HG03039 (cell line): ENCODE results near the gene TPI1.
"Not testable (repeated sequence)": the region's sequence is repeated elsewhere in the genome, so short reads cannot be mapped to it uniquely, and the experiment has no call there.

Source experiments
- ATAC-seq: cut with Tn5 transposase; IDR thresholded peaks from one replicate; pipeline ENCODE4 v1.9.1; 2021; ENCODE audit warnings: mild to moderate bottlenecking, moderate library complexity; ENCODE audit not compliant: unreplicated experiment

The TPI1 gene

DNA sequence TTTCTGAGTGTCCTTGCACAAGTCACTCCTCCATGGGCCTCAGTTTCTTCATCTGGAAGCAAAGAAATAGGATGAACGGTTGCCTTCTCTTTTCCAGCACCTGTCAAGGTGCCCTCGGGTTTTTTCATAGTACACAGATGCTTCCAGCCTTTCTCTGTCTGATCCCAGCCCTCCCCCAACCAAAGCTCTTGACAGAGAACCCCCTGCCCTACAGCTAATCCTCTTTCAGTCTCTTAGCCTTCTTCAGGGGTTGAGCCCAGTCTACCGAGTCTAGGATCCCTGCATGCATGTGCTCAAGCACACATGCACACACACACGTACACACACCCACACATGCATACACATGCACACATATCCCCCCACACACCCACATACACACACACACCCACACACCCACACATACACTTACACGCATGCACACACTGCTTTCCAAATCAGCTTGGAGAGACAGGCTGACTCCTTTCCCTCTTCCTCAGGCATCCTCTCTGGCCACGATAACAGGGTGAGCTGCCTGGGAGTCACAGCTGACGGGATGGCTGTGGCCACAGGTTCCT, 20.9 kb upstream of the TPI1 start:
- no peak for ATAC-seq

DNA sequence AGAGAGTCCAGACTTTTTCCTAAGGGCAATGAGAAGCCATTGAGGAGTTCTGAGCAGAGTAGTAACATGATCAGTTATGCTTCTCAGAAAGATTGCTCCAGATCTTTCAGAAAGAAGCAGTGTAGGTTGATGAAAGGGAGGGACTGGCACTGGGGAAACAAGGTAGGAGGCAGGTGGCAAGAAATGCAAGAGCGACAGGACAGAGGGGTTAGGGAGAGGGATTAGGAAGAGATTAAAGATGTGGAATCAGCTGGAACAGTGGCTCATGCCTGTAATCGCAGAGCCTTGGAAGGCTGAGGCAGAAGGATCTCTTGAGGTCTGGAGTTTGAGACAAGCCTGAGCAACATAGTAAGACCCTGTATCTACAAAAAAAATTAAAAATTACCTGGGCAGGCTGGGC, 19.7 kb upstream of the TPI1 start:
- ATAC-seq, result no peak

DNA sequence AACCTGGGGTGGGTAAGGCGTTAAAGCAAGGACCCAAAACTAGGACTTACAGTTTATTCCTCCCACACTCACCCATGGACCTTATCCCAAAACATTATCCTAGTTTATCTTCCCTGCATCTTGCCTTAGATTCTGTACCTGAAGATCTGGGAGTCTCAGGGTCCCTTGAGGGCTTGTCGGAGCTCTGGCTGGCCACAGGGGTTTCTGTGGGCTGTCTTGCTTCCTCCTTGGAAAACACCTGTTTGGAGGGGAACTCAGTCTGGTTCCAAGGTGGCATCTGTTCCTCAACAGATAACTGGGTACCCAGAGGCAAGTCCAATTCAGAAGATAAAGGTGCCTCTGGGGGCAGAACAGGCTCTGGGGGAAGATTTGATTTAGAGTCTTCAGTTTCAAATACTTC, 17.9 kb upstream of the TPI1 start:
- no peak for ATAC-seq

DNA sequence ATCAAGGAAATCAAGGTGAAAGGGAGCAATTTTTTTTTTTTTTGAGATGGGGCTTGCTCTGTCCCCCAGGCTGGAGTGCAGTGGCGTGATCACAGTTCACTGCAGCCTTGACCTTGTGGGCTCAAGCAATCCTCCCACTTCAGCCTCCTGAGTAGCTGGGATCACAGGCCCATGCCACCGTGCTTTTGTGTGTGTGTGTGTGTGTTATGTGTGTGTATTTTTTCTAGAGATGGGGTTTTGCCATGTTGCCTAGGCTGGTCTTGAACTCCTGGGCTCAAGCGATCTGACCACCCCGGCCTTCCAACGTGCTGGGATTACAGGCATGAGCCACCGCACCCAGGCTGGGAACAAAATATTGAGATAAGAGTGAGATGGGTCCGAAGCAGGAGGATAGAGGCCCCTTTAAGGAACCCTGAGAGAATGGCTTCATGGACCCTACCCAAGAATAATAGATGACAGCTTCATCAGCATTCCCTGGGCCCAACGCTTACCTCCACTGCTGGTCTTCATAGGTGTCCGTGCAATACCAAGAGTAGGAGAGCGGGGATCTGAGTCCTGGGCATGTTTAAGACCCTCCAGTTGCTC, 17.3 kb upstream of the TPI1 start:
- ATAC-seq, result no peak

DNA sequence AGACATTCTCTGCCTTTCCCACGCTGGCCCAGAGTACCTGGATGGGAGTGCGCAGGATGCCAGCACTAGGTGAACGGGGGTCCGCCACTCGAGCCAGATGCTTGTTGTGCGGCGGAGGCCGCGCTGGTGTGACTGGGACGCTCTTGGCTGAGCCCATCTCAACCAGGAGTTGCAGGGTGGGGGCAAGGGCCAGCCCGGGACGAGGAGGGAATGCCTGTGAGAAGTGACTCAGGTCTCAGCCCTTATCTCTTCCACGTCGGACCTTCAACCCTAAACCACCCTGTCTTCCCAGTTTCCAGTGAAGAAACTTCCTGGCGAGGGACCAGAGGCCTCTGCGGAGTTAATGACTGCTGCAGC, 16.6 kb upstream of the TPI1 start:
- no peak for ATAC-seq

DNA sequence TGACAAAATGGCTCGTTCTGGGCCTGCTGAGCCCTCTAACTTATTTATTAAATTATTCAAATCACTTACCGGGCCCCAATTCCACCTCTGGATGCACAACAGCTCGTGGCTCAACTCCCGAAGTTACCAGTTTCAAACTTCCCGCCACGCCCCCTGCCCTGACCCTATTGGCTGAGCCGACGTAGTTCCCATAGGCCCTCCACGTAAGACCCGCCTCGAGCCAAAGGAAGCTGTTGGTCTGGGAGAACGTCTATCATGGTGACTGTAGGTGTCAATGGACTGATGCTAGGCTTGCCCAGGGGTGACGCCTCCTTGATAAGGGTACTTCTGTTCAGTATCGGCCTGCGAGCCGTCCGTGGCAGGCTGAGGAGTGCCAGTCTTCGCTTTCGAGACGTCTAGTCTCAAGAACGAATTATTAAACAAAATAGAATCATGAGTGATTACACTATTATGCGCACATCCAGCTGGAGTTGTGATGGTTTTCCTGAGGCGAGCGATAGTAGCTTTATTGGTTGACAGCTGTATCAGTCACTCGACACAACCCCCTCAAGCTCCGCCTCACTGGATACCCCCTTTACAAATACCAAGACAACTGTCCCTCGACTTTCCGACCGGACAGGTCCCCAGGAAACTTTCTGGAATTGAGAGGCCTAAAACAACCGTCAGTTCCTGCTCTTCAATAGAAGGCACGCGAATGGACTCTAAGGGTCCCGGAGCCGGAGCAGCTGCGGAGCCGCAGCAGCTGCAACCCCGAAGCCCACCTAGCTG, 16.0 kb upstream of the TPI1 start, which contains the start of gene CDCA3:
CDCA3 (minus strand) TSS at position 134 of the 768 bp plus-strand sequence. CDS start 334 bp downstream, outside the sequence.
- peak; percentile 44 for ATAC-seq

DNA sequence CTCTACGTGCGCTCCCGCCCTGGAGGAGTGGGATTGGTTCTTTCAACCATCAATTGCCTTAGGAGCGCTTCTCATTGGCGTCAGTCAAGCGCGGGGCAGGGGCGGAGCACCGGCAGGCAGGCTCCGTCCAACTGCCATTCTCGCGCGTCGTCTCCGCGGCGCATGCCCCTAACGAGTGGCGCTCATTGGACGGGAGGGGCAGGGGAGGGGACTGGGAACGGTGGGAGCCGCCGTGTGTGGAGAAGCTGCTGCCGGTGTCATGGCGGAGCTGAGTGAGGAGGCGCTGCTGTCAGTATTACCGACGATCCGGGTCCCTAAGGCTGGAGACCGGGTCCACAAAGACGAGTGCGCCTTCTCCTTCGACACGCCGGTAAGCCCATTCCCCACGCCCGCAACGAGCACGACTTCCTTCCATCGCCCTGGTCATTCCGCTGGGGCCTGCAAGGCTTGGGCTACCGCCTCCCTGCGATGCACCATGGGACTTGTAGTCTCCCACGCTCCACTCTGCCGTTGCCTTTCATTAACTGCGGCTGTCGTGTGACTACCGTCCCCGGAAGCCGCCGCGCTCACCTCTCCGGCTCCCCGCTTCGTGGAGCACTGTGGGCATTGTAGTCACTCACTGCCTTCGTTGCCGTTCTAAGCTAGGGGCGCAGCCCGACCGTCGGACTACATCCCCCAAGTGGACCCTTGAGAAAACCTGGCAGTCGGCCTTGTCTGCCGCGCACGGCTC, 15.2 kb upstream of the TPI1 start, which contains the start of gene USP5:
USP5 (plus strand) TSS at position 230 of the 730 bp plus-strand sequence; CDS start at position 260, 30 bp downstream.
- peak; percentile 63 for ATAC-seq

DNA sequence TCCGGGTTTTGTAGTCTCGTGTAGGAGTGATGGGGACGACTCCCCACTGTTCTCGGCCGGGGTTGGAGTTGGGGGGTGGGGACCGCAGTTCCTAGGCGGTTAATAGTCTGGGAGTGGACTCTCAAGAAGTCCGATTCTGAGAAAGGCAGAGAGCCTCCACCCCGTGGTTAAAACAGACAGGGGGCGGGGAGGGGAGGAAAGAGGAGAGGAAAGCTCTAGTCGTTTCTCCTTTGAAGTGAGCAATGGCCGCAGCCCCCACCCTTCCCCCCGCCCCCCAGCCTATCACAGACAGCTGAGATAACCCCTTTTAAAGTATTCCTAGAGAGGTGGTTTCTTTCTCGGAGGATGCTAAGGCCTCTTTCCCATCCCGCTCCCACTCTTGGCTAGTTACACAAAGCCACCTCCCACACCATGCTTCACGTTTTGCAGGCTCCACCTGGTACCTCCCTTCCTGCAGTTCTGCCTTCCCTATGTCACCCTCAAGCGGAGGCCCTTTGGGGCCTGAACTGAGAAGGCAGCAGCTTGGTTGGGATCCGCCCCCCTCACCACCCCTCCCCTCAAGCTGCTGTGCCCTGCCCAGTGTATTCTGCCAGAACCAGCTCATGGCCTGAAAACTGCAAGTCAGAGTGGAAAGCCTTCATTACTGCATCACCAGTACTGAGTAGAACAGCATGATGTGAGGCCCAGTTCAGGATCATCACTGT, 14.5 kb upstream of the TPI1 start:
- no peak for ATAC-seq

DNA sequence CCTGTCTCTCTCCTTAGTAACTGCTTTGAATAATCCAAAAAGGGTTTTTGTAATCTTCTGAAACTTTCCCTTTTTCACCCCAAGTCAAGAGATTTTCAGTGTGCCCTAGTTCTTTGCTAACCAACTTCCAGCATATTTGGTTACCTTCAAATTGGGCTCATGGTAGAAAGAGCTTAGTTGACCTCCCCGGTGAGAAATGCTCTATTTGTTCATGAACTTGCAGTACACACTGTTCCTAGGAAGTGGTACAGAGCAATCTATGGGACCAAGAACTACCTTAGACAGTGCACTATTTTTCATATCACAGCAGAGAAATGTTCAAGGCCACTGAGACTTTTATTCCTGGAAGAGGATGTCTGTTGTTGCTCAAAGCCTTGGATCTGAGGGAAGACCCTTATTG, 13.7 kb upstream of the TPI1 start:
- ATAC-seq, result no peak

DNA sequence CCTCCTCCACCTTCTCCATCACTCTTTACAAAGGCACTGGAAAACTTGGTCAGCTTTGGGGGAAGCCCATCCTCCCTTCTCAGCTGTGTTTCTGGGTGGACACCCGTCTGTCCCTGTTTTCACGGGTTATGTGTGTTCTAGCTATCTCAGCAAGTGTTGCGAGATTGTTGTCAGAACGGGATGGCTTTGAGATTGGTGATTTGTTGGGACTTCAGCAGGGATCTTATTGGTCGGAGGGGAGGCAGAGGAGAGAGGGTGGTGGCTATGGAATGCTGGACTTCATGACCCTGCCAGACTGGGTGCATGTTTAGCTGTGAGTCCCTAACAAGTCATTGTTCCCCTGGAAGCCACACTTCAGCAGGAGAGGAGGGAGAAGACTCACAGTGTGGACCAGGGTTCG, 13.3 kb upstream of the TPI1 start:
- no peak for ATAC-seq

DNA sequence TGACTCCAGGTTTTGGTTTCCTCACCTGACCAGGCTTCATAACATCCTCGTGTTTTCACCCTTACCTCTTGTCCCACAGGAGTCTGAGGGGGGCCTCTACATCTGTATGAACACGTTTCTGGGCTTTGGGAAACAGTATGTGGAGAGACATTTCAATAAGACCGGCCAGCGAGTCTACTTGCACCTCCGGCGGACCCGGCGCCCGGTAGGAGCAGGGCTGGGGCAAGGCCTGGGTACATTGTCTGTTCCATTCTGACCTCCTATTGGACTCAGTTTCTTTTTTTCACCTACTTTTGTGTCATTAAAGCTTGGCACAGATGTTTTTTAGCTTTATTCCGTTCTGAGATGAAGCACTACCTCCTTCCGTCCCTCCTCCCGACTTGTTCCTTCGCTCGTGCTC, 12.0 kb upstream of the TPI1 start:
- no peak for ATAC-seq

DNA sequence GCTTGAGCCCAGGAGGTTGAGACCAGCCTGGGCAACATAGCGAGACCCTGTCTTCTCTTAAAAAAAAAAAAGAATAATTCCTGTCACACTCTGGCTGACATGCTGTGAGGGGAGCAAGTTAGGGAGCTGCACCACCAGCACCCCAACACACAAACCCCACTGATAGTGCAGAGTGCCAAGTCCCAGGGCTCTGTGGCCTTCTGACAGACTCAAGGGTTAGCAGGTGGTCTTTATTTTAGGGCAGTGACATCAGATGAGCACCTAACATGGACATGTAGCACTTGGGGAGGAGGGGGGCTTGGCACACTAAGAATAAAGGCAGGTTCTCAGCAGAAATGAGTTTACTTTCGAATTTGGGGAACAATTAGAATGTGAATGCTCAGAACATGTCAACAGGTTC, 8.5 kb upstream of the TPI1 start:
- no peak for ATAC-seq

DNA sequence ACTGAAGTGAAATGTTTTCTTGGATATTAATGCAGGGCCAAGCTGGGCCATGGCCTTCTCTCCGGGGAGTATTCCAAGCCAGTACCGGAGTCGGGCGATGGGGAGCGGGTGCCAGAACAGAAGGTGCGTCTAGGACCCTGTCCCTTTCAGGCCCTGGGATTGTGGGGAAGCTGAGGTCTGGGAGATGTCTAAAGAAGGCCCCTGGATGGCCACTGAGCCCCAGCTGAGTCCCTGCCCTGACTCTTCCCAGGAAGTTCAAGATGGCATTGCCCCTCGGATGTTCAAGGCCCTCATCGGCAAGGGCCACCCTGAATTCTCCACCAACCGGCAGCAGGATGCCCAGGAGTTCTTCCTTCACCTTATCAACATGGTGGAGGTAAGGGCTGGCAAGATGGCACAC, 7.2 kb upstream of the TPI1 start:
- no peak for ATAC-seq

DNA sequence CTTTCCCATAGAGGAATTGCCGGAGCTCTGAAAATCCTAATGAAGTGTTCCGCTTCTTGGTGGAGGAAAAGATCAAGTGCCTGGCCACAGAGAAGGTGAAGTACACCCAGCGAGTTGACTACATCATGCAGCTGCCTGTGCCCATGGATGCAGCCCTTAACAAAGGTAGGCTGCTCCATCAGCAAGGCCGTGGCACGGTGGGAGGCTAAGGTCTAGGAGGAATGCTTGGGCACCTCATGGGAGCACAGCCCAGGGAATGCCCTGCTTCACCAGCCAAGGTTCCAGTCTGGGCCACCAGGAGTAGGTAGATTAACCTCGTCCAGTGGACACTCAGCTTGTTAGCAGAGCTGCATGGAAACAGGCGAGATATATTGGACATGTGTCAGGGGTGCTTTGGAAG, 6.4 kb upstream of the TPI1 start:
- ATAC-seq, result no peak

DNA sequence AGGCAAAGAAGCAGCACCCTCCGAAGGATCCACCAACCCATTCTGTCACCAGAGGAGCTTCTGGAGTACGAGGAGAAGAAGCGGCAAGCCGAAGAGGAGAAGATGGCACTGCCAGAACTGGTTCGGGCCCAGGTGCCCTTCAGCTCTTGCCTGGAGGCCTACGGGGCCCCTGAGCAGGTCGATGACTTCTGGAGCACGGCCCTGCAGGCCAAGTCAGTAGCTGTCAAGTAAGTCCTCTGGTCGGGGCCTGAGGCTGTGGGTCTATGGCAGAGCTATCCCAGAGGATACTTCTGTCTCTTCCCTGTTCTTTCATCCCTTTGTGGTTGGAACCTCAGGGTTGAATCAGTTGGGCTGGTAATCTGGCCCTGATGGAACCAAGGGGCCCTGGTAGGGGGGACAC, 5.9 kb upstream of the TPI1 start:
- no peak for ATAC-seq

DNA sequence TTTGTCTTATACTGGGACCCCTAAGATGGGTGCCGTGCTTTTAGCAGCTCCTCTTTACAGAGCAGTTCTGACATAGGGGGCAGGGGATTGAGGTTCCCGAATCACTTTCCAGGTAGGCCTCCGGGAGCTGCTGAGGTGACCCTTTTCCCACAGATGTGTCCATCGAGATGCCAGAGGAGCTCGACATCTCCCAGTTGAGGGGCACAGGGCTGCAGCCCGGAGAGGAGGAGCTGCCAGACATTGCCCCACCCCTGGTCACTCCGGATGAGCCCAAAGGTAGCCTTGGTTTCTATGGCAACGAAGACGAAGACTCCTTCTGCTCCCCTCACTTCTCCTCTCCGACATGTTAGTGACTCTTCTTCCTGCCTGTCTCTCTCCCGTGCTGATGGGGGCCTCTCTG, 4.3 kb upstream of the TPI1 start:
- ATAC-seq, result no peak

DNA sequence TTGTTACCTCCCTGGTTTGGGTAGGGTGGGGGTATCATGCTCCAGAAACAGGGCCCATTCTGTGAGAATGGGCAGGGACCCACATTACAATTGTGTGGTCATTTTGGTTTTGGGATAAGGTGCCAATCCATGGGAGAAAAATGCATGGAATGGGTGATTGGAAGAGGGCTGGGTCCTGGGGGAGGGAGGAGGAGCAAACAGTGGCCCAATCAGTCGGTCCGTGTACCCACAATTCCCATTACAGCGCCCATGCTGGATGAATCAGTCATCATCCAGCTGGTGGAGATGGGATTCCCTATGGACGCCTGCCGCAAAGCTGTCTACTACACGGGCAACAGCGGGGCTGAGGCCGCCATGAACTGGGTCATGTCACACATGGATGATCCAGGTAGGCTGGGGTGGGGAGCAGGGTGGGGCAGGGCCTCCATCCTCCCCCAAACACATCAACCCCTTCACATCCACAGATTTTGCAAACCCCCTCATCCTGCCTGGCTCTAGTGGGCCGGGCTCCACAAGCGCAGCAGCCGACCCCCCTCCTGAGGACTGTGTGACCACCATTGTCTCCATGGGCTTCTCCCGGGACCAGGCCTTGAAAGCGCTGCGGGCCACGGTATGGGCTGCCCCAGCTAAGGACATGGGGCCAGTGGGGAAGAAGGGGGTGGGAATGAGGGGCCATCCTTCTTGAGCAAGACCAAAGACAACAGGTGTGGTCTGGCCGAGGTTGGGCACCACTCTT, 3.6 kb upstream of the TPI1 start:
- no peak for ATAC-seq

DNA sequence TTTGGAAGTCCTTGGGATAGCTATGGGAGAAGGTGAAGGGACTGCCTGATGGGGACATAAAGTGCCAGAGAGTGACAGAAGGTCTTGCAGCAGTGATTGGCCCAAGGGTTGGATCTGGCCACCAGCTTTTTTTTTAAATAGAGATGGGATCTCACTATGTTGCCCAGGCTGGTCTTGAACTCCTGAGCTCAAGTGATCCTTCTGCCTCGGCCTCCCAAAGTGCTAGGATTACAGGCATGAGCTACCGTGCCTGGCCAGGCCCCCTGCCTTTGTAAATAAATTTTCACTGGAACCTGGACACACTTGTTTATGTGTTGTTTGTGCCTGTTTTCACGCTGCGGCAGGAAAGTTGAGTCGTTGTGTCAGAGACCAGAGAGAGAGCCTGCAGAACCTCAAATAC, 2.0 kb upstream of the TPI1 start:
- not testable (repeated sequence) for ATAC-seq

DNA sequence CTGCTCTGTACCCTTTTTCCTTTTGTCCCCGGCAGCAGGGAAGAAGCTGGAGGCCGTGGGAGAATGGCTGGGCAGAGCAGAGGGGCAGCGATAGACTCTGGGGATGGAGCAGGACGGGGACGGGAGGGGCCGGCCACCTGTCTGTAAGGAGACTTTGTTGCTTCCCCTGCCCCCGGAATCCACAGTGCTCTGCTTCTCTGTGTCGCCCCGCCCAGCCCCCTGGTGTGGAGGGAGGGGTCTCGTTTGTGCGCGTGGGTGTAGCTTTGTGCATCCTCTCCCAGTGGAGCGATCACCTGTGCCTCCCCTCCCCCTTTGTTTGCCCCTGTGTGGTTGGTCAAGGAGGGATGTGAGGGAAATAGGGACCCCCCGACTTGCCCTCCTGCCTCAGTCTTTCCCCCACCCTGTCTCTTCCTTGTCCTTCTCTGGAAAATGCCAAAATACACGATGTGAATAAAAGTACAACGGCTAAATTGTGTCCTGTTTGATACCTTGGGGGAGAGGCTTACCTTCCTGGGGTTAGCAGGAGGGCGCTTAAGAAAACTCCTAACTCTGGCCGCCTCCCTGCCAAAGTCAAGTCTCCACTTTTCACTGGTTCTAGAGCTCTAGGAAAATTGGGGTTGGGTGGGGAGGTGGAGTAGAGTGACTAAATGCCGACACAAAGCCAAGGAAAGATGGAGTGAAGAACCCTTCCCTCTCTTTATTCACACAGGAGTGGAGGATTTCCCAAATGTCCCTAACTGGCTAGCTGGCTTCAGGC, 990 bp upstream of the TPI1 start:
- ATAC-seq, result no peak

DNA sequence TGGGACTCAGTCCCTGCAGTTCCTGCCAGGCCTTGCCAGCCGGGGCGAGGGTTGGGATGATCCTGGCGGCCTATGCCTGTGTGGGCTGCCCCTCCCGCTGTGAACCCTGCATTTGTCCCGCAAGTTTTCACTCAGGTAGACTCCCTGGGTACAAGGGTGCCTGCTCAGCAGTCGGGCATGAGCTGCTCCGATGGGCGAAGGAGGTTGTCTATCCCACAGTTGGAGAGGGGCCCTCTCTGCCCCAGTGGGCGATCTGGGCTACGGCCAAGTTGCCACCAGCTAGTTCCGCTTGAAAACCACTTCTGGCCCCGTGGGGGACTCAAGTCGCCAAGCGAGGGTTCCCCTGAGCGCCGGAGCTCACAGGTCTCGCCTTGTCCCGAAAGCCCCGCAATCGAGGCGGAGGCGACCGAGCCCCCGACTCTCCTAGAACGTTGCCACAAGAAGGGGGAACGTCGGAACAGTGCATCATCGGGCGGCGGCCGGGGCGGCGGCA, 365 bp upstream of the TPI1 start:
- peak; percentile 2 for ATAC-seq
